ENCODE data around the gene BCL10.

Gene BCL10

GRCh38 chr1:85223334-85223733, 53.1 kb downstream of the BCL10 start:
- H3K4me1 ChIP-seq (ENCODE audit: low read depth, poor library complexity, severe bottlenecking): no peaks in the 10 kb centered on the region
- no peak overlapping the region for H3K9ac ChIP-seq
- no peak overlapping the region for H3K4me3 ChIP-seq (IDR thresholded peaks at IDR 0.05; ENCODE audit: insufficient read depth, low read depth, low read length)
- H3K79me2 ChIP-seq (ENCODE audit: insufficient read depth, low read depth): no peaks in the 10 kb centered on the region
- H2AFZ ChIP-seq (ENCODE audit: low read depth): no peak overlapping the region
- H3K36me3 ChIP-seq (ENCODE audit: insufficient read depth): no peaks in the 10 kb centered on the region
- no peak overlapping the region for H3K4me2 ChIP-seq
- no peaks in the 10 kb centered on the region for H4K20me1 ChIP-seq (ENCODE audit: insufficient read depth)
- no peaks in the 10 kb centered on the region for H3K27me3 ChIP-seq (ENCODE audit: insufficient read depth, low read depth)
- TF ChIP-seq CTCF (conservative IDR thresholded peaks at IDR 0.05; ENCODE audit: low read depth, low read length): no peak
- H3K27ac ChIP-seq: no peak overlapping the region

GRCh38 chr1:85220756-85221201, 55.7 kb downstream of the BCL10 start:
- no peaks in the 10 kb centered on the region for H3K36me3 ChIP-seq (ENCODE audit: insufficient read depth)
- no peak overlapping the region for H3K4me2 ChIP-seq
- H3K9ac ChIP-seq: no peak overlapping the region
- no peaks in the 10 kb centered on the region for H3K27me3 ChIP-seq (ENCODE audit: insufficient read depth, low read depth)
- H3K4me1 ChIP-seq (ENCODE audit: low read depth, poor library complexity, severe bottlenecking): no peaks in the 10 kb centered on the region
- no peak overlapping the region for H2AFZ ChIP-seq (ENCODE audit: low read depth)
- no peaks in the 10 kb centered on the region for H4K20me1 ChIP-seq (ENCODE audit: insufficient read depth)
- no peak overlapping the region for H3K4me3 ChIP-seq (IDR thresholded peaks at IDR 0.05; ENCODE audit: insufficient read depth, low read depth, low read length)
- H3K79me2 ChIP-seq (ENCODE audit: insufficient read depth, low read depth): no peaks in the 10 kb centered on the region
- H3K27ac ChIP-seq: no peak overlapping the region
- no peak for TF ChIP-seq CTCF (conservative IDR thresholded peaks at IDR 0.05; ENCODE audit: low read depth, low read length)

- H3K4me1 ChIP-seq (ENCODE audit: low read depth, poor library complexity, severe bottlenecking): no peaks in the 10 kb centered on the region
- no peak overlapping the region for H3K4me3 ChIP-seq (IDR thresholded peaks at IDR 0.05; ENCODE audit: insufficient read depth, low read depth, low read length)
- no peaks in the 10 kb centered on the region for H4K20me1 ChIP-seq (ENCODE audit: insufficient read depth)
- H2AFZ ChIP-seq (ENCODE audit: low read depth): no peak overlapping the region
- H3K9ac ChIP-seq: no peak overlapping the region
- no peaks in the 10 kb centered on the region for H3K36me3 ChIP-seq (ENCODE audit: insufficient read depth)
- no peaks in the 10 kb centered on the region for H3K27me3 ChIP-seq (ENCODE audit: insufficient read depth, low read depth)
- H3K4me2 ChIP-seq: no peak overlapping the region
- H3K27ac ChIP-seq: no peak overlapping the region
- TF ChIP-seq CTCF (conservative IDR thresholded peaks at IDR 0.05; ENCODE audit: low read depth, low read length): no peak
- H3K79me2 ChIP-seq (ENCODE audit: insufficient read depth, low read depth): no peaks in the 10 kb centered on the region
Measured at GRCh38 chr1:85219853-85220610, 56.4 kb downstream of the BCL10 start.

- no peaks in the 10 kb centered on the region for H3K4me1 ChIP-seq (ENCODE audit: low read depth, poor library complexity, severe bottlenecking)
- H3K4me2 ChIP-seq: no peak overlapping the region
- no peak overlapping the region for H3K4me3 ChIP-seq (IDR thresholded peaks at IDR 0.05; ENCODE audit: insufficient read depth, low read depth, low read length)
- no peak overlapping the region for H2AFZ ChIP-seq (ENCODE audit: low read depth)
- no peak overlapping the region for H3K27ac ChIP-seq
- TF ChIP-seq CTCF (conservative IDR thresholded peaks at IDR 0.05; ENCODE audit: low read depth, low read length): no peak
- H3K27me3 ChIP-seq (ENCODE audit: insufficient read depth, low read depth): no peaks in the 10 kb centered on the region
- no peaks in the 10 kb centered on the region for H3K79me2 ChIP-seq (ENCODE audit: insufficient read depth, low read depth)
- no peak overlapping the region for H3K9ac ChIP-seq
- no peaks in the 10 kb centered on the region for H3K36me3 ChIP-seq (ENCODE audit: insufficient read depth)
- no peaks in the 10 kb centered on the region for H4K20me1 ChIP-seq (ENCODE audit: insufficient read depth)
Measured at GRCh38 chr1:85216697-85217096, 59.7 kb downstream of the BCL10 start.

Measured in KMS-11 (cell line).